ENCODE data around the gene AKIP1. TPM values are rescaled to one million over a fixed set of nuclear protein-coding genes. Genes with fewer than 3 reads are reported as not detected.
A peak's percentile ranks its signal among the peaks of the same experiment; 100 is the strongest.

The AKIP1 gene
- total RNA-seq, 1 experiment from 2014 or later: 64.6 TPM

GRCh38 chr11:8948886-8949285, 37.9 kb downstream of the AKIP1 start:
- Mint-ChIP-seq H3K4me1 (ENCODE audit: insufficient read depth, unreplicated experiment) (no peaks in the 10 kb centered on the region), H3K27me3 (ENCODE audit: insufficient read depth, unreplicated experiment) (no peaks in the 10 kb centered on the region), H3K27ac (ENCODE audit: low read depth, unreplicated experiment) (no peak overlapping the region), H3K9me3 (ENCODE audit: unreplicated experiment) (no peaks in the 10 kb centered on the region), H3K36me3 (ENCODE audit: insufficient read depth, unreplicated experiment) (peaks cover 52% of the 10 kb centered on the region), H3K4me3 (ENCODE audit: unreplicated experiment) (no peak overlapping the region)
- intact Hi-C loops (cut with micrococcal nuclease): no loop called here
- DNase-seq (ENCODE audit: unreplicated experiment): no peak
- TF ChIP-seq CTCF (IDR thresholded peaks at IDR 0.05; ENCODE audit: unreplicated experiment): no peak
- BruUV-seq (replicated peaks): no TSS peak
- CTCF ChIA-PET: interaction anchor here (0.7 to 3.7 kb wide), 6 partner anchors 9 to 191 kb away, joined by 3 to 45 read pairs (median 4); no protein-coding TSS in a partner anchor
- POLR2A ChIA-PET: interaction anchor here (1.1 kb wide), 1 partner anchor 267 kb away, joined by 4 read pairs; the partner anchor contains the start of genes RPL27A and TRIM66

GRCh38 chr11:8956860-8957259, 45.9 kb downstream of the AKIP1 start:
- BruUV-seq (replicated peaks): no TSS peak
- CTCF ChIA-PET: interaction anchor here (0.8 to 8.4 kb wide), 6 partner anchors 7 to 271 kb away, joined by 3 to 155 read pairs (median 18); partner anchors contain the start of gene AKIP1
- intact Hi-C loops (cut with micrococcal nuclease): loop anchor here (5.0 to 10.0 kb wide), 2 partner anchors 285 to 732 kb away; no protein-coding TSS in a partner anchor

GRCh38 chr11:8959546-8960166, 48.7 kb downstream of the AKIP1 start:
- Mint-ChIP-seq H3K27ac (ENCODE audit: low read depth, unreplicated experiment) (no peak overlapping the region), H3K27me3 (ENCODE audit: insufficient read depth, unreplicated experiment) (no peaks in the 10 kb centered on the region), H3K4me1 (ENCODE audit: insufficient read depth, unreplicated experiment) (peaks cover 20% of the 10 kb centered on the region), H3K36me3 (ENCODE audit: insufficient read depth, unreplicated experiment) (peaks cover 19% of the 10 kb centered on the region), H3K4me3 (ENCODE audit: unreplicated experiment) (no peak overlapping the region), H3K9me3 (ENCODE audit: unreplicated experiment) (no peaks in the 10 kb centered on the region)
- DNase-seq (ENCODE audit: unreplicated experiment): peak; percentile 87
- ChIA-PET POLR2A (interaction anchor here (0.7 to 3.4 kb wide), 16 partner anchors 9 to 395 kb away, joined by 3 to 36 read pairs (median 4); partner anchors contain the start of genes AKIP1, RPL27A and TRIM66), CTCF (interaction anchor here (0.6 to 8.4 kb wide), 63 partner anchors 9 to 1118 kb away, joined by 3 to 155 read pairs (median 4); partner anchors contain the start of genes AKIP1, ASCL3, RPL27A and TRIM66)
- peak; percentile 66 for TF ChIP-seq CTCF (IDR thresholded peaks at IDR 0.05; ENCODE audit: unreplicated experiment)
- no TSS peak for BruUV-seq (replicated peaks)
- intact Hi-C loops (cut with micrococcal nuclease): loop anchor here (1.0 to 10.0 kb wide), 5 partner anchors 45 to 735 kb away; no protein-coding TSS in a partner anchor

More at GRCh38 chr11:8956860-8957259, 45.9 kb downstream of the AKIP1 start:
- no peak for DNase-seq (ENCODE audit: unreplicated experiment)
- Mint-ChIP-seq H3K27ac (ENCODE audit: low read depth, unreplicated experiment) (no peak overlapping the region), H3K4me3 (ENCODE audit: unreplicated experiment) (no peak overlapping the region), H3K27me3 (ENCODE audit: insufficient read depth, unreplicated experiment) (no peaks in the 10 kb centered on the region), H3K36me3 (ENCODE audit: insufficient read depth, unreplicated experiment) (peaks cover 40% of the 10 kb centered on the region), H3K4me1 (ENCODE audit: insufficient read depth, unreplicated experiment) (peaks cover 7% of the 10 kb centered on the region), H3K9me3 (ENCODE audit: unreplicated experiment) (no peaks in the 10 kb centered on the region)
- POLR2A ChIA-PET: no interaction called here
- no peak for TF ChIP-seq CTCF (IDR thresholded peaks at IDR 0.05; ENCODE audit: unreplicated experiment)

- Mint-ChIP-seq H3K27ac (ENCODE audit: low read depth, unreplicated experiment) (no peak overlapping the region), H3K4me3 (ENCODE audit: unreplicated experiment) (no peak overlapping the region), H3K27me3 (ENCODE audit: insufficient read depth, unreplicated experiment) (no peaks in the 10 kb centered on the region), H3K36me3 (ENCODE audit: insufficient read depth, unreplicated experiment) (peaks cover 10% of the 10 kb centered on the region), H3K4me1 (ENCODE audit: insufficient read depth, unreplicated experiment) (peaks cover 20% of the 10 kb centered on the region), H3K9me3 (ENCODE audit: unreplicated experiment) (no peaks in the 10 kb centered on the region)
- no TSS peak for BruUV-seq (replicated peaks)
- DNase-seq (ENCODE audit: unreplicated experiment): no peak
- ChIA-PET POLR2A (interaction anchor here (0.6 to 3.4 kb wide), 8 partner anchors 44 to 423 kb away, joined by 3 to 36 read pairs (median 5); partner anchors contain the start of genes IPO7, RPL27A and TRIM66), CTCF (interaction anchor here (0.6 to 8.4 kb wide), 13 partner anchors 11 to 859 kb away, joined by 3 to 155 read pairs (median 4); partner anchors contain the start of genes AKIP1 and TRIM66)
- intact Hi-C loops (cut with micrococcal nuclease): no loop called here
- TF ChIP-seq CTCF (IDR thresholded peaks at IDR 0.05; ENCODE audit: unreplicated experiment): no peak
Measured at GRCh38 chr11:8961401-8961800, 50.4 kb downstream of the AKIP1 start.
